Hypothalamus (tissue), 51 donors: ENCODE measurements around the gene CACNG4.
"Not testable (repeated sequence)": the region's sequence is repeated elsewhere in the genome, so short reads cannot be mapped to it uniquely, and the experiment has no call there.

Source experiments
- DNase-seq, 51 donors: peaks; one replicate each; lab custom pipeline; 2025; lab: John Stamatoyannopoulos, UW

CACNG4 gene

DNA sequence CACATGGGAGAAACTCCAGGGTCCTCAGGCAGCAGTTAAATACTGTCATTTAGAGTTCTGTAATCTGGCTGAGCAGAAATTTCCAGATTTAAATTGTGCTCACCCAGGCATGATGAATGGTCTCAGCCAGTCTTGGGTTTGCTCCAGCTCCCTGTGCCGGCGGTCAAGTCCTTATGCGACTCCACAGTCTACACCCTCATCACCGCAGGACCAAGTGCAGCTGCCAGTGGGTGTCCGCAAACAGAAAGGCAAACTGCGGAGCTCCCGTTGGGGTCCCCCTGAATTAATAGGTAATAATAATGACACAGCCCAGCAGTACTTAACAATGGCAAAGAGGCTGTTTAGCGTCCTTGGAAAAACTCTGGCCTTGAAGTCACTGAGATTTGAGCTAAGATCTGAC lies 3.9 kb upstream of the CACNG4 start:
- DNase-seq, result no peak

DNA sequence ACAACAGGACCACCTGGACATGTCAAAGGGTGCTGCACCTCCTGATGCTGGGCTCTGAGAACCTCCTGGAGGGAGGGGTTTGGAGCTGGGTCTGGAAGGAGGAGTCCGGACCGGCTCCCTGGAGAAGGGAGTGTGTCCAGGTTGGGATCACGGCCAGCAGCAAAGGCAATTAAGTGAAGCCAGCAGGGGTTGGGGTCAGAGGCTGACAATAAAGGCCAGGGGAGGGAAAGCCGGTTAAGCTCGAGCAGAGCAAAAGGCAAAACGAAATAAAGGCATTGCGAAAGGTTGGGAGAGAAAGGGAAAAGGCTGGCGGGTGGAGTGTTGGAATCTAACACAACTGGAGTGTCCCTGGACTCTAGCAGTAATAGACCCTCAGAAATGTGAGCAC lies 992 bp upstream of the CACNG4 start:
- no peak for DNase-seq

DNA sequence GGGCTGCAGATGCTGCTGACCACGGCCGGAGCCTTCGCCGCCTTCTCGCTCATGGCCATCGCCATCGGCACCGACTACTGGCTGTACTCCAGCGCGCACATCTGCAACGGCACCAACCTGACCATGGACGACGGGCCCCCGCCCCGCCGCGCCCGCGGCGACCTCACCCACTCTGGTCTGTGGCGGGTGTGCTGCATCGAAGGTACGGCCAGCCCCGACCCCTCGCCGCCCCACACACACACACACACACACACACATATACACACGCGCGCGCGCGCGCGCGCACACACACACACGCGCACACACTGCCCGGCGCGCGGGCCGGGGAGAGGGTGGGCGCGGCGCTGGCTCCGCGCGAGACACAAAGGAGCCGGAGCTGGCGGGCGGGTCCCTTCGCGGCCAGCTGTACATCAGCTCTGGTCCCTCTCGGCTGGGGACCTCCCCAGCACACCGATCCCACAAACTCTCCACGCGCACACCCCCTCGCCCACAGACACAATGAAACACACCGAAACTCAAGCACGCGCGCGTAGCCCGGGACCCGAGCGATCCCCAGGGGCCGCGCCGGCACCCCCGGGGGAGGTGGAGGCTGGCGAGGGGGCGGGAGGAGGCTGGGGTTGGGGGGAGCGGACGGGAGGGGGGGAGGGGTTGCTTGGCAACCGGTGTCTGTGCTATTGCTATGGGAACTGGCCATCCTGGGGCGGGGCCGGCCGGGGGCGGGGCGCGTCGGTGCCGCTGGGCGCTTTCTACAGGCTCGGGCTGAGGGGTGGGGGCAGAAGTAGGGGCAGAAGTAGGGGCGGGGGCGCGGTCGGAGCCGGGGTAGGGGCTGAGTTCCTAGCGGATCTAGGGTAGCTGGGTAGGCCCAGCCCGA lies 658 bp downstream of the CACNG4 start:
- DNase-seq, result peak in 20 of 51 donors; percentile 6 to 68 (median 41)

DNA sequence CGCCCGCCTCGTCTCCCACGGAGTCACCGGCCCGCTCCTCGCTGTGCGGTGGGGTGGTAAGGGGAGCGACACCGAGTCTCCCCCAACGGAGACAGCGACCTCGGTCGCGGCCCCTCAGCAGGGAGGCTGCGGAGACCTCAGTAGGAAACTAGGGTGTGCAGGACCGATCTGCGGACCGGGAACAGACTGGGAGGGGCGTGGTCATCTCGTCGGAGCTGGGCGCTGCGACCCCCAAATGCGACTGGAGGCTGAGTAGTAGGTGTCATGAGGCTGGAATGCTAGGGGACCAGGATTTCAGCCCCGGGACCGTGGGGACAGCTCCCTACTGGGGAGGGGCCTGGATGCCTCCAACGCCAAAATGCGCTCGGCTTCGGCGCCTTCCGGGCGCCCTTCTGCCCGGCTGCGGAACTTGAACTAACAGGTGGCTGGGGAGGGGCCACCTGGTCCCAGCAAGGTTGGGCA lies 1.3 kb downstream of the CACNG4 start:
- no peak for DNase-seq

DNA sequence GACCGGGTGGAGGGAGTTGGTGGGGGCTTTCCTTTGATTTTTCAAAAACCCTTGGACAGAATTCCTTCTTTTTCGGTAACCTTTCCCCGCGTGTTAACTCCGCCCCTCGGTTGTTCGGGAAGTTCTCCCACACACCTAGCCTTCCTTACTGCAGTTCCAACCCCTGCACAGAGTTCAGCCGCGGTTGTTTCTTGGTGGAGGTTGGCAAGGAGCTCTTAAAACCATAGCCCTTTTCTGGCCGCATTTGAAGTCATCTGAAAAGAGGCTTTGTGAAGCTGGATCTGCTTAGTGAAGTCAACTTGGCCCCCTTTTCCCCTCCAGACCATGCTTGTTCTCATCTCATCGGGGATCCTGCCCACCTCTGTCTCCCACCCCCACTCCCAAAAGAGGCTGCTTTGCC lies 1.8 kb downstream of the CACNG4 start:
- DNase-seq, result no peak

DNA sequence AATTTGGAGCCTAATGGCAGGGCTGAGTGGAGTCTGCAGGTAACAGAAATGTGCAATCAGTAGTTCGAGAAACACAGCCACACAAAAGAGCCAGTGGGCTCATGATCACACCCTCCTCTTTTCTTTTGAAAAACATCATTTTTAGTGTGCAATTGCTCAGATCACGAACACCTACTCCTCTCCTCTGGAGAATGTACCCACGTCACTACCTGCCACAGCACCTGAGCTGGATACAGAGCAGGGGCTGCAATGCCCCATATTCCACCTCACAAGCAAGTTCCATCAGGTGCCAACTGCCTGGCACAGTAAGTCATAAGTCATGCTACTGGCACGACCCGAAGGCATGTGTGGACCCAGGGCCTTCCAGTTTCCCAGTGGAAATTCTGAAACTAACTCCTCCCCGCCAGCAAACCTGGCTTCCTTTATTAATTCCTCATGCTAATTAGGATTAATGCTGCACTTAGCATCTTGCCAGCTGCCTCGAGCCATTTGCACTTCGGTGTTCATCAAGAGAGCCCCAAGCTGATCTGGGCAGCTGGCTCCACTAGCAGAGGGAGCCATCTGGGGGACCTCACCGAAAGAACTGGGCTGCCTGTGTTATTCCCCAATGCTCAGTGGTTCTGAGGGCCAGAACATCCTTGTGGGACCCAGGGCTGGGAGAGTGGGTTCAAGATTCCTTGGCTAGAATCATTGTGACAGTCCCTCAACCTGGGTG lies 2.4 kb downstream of the CACNG4 start:
- peak in 2 of 51 donors; percentile 10 to 62 for DNase-seq

DNA sequence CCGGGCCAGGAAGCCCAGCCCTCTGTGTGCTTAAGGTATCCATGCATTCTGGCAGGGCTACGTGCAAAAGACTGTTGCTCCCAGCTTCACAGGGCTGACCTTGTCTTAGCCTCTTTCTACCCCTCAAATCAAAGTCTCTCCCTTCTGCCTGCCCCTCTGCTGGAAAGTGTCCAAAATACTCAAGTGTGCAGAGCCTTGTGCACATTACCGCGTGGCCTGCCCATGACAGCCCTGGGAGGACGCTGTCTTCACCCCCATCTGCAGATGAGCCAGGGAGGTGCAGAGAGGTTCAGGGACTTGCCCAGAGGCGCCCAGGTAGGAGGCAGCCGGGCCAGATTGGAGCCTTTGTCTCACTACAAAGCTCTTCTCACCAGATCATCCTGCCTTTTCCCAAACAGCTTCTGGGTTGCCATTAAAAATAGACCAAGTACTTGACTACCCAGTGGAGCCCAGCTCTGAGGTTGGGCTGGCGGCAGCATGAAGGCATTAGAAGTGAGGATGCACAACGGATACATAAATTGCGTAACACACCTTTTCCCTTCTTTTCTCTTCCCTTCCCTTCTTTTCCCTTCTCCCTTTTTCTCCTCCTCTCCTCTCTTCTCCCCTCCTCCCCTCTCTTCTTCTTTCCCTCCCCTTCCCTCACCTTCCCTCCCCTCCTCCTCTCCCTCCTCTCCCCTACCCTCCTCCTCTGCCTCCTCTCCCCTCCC lies 3.5 kb downstream of the CACNG4 start:
- no peak for DNase-seq

DNA sequence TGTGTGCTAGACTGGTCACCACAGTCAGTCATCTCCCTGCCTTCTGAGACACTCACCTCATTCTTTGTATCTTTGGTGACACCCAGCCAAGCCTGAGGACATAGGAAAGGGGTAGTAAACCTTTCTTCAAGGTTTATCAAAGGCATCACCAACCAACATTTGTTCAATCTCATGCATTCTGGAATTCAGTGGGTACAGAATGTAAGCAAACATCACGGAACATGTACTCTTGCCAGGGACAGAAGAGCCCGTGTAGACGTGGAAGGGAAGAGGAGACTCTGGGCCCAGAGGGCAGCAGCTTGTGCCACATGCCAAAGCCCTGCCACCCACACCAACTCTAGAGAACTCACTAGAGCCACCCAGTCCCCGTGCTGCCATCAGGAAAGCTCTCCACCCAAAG lies 4.4 kb downstream of the CACNG4 start:
- DNase-seq, result no peak

DNA sequence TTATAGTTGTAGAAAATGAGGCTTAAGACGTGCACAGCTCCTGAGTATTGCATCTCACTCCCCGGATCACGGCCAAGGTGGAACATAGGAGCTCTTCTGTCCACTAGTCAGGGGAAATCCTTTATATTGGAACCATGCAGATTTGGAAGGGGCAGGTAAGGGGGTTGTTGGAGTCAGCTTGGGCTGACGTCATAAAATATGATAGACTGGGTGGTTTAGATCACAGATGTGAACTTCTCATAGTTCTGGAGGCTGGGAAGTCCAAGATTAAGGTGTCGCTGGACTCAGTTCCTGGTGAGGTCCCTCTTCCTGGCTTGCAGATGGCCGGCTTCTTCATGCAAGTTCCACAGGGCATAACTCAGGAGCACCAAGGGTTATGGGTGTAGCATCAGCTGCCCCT lies 5.6 kb downstream of the CACNG4 start:
- no peak for DNase-seq

DNA sequence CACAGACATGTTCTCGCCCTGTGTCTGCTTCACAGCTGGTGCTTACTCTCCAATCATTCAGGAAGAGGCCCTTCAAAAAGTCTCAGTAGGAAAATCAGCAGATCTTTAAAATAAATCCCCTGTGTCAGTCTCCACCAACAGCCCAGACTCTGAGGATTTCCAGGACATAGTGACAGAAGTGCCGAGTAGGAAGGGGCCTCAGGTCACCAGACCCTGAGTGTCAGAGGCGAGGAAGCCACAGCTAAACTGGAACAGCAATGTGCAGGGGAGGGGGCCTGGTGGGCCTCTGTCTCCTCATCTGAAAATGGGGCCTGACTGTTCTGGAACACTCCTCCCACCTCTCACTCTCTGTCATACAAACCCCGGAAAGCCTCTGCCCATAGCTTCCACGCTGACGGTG lies 6.3 kb downstream of the CACNG4 start:
- DNase-seq, result no peak

DNA sequence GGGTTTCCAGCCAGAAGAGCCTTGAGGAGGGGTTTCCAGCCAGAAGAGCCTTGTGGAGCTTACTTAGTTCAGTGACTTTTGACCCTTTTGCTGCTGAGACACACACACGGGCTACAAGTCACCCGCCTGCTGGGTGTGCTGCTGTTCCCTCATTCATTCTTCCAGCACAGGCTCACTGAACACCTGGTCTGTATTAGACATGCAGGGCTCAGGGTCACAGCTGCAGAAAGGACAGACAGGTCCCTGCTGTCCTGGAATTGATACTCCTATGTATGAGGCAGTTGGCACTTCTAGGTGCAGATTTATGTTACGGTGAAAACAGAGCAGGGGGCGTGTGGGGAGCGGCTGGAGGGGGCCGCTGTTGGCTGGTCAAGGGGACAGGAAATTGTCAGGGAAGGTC lies 6.8 kb downstream of the CACNG4 start:
- DNase-seq, result no peak

DNA sequence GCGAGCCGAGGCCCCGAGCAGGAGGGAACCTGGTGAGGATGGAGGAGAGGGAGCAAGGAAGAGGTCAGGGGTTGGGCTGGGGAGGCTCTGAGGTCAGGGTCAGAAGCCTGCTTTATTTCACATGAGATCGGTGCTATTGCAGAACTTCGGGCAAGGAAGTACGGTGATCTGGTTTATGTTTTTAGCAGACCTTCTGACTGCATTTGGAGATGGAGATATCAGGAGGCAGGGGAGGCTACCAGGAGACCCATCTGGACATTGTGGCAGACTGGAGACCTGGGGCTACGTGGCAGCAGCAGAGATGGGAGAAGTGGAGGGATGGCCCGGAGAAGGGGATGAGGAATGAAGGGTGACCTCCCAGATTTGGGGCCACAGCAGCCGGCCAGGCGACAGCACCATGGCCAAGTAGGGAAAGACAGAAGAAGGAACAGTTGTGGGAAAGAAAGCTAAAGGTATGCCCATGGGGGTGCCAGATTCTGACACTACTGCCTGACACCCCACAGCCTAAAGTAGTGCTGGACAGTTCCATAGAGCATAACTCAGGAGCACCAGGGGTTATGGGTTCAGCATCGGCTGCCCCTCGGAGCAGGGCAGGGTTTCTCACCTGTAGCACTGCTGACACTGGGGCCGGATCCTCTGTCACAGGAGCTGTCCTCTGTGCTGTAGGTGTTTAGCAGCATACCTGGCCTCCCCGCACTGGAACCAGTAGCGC lies 7.4 kb downstream of the CACNG4 start:
- no peak for DNase-seq

DNA sequence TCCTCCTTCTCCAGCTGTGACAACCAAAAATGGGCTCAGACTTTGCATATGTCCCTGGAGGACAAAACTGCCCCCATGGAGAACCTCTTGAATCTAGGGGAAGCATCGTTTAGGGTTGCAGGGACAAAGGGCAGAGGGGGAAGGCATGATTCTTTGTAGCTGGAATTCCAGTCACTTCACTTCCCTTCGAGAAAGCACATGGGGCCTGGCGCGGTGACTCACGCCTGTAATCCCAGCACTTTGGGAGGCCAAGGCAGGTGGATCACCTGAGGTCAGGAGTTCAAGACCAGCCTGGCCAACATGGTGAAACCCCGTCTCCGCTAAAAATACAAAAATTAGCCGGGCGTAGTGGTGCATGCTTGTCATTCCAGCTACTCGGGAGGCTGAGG lies 7.9 kb downstream of the CACNG4 start:
- not testable (repeated sequence) for DNase-seq

DNA sequence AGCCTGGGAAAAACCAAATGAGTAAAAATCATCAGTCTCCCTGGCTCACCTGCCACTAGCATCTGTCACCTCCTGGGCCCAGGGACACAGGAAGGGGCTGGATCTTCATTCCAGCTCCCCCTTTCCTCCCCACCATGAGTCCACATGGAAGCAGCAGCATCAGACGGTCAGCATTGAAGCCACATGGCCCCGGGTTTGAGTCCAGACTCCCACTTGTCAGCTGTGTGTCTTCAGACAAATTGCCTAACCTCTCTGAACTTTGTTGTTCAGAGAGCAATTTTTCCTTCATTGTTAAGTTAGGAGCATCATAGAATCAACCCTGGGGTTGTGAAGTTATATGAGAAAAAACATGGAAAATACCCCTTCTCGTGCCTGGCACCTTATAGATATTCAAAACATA lies 10.7 kb downstream of the CACNG4 start:
- DNase-seq, result no peak

DNA sequence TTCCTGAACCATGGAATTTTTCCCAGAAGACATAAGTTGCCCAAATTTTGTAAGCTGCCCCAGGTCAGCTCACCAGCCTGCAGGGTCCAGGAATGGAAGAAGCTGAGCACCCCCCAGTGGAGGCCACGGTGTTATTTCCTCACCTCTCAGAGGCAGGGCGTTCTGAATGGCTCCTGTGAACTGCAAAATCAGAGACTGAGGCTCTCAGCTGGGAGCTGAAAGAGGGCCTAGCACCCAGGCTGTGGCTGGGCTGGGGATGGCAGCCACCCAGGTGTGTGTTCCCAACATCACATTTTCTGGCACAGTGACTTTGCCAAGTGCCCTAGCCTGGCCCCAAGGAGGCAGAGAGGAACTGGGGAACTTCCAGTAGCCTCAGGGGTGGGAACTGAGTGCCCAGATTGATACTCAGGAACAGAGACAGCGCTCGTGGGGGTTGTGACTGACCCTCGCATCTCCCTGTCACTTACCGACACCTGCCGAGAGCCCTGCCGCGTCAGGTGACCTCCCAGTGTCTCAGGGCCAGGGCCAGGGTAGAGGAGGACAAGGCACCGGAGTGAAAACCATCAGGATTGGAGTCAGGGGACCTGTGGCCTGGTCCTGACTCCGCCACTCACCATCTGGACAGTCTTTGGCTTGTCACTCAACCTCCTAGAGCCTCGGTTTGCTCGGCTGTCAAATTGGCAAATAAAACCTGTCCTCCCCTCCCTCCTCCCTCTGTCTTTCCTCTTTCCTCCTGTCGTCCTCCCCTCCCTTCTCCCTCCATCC lies 11.3 kb downstream of the CACNG4 start:
- DNase-seq, result peak in 6 of 51 donors; percentile 12 to 32 (median 16)

DNA sequence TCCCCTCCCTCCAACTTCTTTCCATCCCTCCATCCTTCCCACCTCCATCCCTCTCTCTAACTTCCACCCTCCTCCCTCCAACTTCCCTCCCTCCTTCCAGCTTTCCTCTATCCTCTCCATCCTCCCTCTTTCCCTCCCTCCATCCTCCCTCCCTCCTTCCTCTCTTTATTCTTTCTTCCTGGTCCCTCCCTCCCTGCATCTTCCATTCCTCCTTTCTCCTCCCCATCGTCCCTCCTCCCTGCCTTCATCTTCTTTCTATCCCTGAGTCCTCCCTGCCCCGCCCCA lies 11.8 kb downstream of the CACNG4 start:
- no peak for DNase-seq

DNA sequence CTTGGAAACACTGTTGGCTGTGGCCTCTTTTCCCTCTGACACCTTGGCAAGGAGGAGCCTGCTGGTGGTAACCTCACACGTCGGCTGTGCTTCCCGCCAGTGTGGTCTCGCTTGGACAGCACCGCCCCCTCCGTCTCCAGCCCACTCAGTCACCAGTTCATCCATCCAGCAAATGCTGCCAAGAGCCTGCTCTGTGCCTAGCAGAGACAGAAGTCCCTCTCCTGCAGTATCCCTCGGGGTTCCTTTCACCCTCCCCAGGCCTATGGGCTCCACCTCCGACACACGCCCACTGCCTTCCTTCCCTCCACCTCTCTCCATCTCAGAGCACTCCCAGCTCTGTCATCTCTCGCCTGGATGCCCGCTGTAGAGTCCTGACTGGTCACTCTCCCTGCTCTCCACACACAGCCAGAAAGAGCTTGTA lies 12.3 kb downstream of the CACNG4 start:
- DNase-seq, result peak in 15 of 51 donors; percentile 7 to 61 (median 19)

DNA sequence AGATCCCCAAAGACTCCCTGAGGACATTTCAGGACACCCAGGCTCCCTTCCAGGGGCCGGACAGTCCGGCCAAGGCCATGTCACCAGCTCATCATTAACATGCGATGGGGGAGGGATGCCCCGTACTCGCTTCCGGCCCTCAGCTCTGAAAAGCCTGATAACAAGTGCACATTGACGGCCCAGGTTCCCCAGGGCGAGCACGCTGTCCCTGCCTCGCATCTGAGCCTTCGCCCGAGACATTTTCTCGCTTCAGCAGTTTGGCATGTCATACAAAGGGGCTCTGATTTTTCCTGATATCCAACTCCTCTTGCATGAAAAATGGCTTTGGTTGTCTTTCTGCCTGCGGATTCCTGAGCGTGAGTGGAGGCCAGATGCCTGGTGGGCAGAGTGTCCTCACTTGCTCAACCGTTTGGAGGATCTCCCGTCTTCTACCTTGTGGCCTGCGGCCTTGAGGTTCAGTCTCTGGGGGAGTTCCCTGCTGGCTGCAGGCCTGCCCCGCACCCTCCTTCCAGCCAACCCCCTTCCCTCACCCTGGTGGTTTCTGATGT lies 14.1 kb downstream of the CACNG4 start:
- peak in 18 of 51 donors; percentile 6 to 56 (median 25) for DNase-seq

DNA sequence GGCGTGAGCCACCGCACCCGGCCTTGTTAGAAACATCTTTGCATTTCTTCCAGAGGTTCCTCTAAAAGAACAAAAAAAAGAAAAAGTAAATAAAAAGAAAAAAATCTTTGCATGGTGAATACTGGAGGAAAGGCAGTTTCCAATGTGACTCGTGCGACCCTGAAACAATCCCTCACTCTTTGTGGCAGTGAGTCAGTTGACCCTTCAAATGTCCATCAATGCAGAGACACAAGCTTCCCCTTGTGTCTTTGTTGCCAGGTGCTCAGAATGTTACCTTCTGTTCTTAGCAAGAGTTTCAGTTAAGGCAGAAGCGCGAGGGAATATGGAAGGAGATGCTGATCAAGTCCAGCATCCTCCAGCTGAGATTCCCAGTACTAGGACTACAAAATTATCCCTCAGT lies 16.4 kb downstream of the CACNG4 start:
- DNase-seq, result no peak

DNA sequence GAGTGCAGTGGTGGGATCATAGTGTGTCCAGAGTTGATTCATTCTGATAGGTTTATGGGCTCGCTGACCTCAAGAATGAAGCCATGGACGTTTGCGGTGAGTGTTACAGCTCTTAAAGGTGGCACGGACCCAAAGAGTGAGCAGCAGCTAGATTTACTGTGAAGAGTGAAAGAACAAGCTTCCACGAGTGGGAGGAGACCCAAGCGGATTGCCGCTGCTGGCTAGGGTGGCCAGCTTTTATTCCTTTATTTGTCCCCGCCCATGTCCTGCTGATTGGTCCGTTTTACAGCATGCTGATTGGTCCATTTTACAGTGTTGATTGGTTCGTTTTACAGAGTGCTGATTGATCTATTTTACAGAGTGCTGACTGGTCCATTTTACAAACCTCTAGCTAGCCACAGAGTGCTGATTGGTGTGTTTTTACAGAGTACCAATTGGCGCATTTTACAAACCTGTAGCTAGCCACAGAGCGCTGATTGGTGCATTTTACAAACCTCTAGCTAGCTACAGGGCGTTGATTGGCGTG lies 17.5 kb downstream of the CACNG4 start:
- DNase-seq, result no peak
